A673 (cell line): ENCODE data around the gene GAS7.

Experiments
- CTCF ChIP-seq: fragments of 300-800, 200-600 bp; sonication (generic); conservative IDR thresholded peaks from 2 replicates; pipeline ENCODE4 v1.5.1; 2017; ENCODE audit warnings: low read depth, mild to moderate bottlenecking, antibody characterized with exemption, low read length, moderate library complexity, mixed read lengths
- EZH2 ChIP-seq: fragments of 200-600 bp; sonication (generic); IDR thresholded peaks from 2 replicates; pipeline ENCODE4 v1.6.1; 2017; ENCODE audit warnings: borderline replicate concordance, low read depth, mild to moderate bottlenecking, mixed read lengths, antibody characterized with exemption, low read length; ENCODE audit not compliant: poor library complexity, severe bottlenecking

GRCh38 chr17:10063730-10064241, 134.6 kb downstream of the GAS7 start:
- TF ChIP-seq CTCF (no peak), EZH2 (no peak)
